NCI-H128 (cell line): Measurements from ENCODE around the gene CWF19L2.
"Not testable (repeated sequence)": the region's sequence is repeated elsewhere in the genome, so short reads cannot be mapped to it uniquely, and the experiment has no call there.

Experiments
- DNase-seq: peaks from one replicate; lab custom pipeline; 2025; ENCODE audit not compliant: unreplicated experiment; lab: John Stamatoyannopoulos, UW

The CWF19L2 gene

DNA sequence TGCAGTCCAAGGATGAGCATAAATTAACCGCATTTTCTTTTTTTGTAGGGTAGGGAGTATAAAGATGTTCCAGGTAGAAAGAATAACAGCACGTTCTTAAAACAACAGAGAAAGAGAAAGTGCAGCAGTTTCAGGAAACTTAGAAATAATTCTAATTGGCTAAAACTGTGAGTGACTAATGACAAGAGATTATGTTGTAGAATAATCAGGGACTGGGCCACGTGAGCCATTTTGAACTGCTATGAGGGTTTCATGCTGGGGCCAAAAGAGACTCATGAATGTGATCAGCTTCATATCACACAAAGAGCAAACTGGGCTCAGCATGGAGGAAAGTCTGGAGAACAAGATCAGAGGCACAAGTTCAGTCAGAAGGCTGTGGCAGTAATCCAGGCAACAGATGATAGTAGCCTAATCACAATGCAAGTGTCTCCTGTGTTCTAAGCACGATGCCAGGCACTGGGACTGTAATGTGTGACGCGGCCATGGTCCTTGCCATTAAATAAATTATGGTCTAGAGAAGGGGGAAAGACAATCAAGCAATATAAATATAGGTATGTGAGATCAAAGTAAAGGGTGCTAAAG lies 17.9 kb downstream of the CWF19L2 start:
- no peak for DNase-seq

DNA sequence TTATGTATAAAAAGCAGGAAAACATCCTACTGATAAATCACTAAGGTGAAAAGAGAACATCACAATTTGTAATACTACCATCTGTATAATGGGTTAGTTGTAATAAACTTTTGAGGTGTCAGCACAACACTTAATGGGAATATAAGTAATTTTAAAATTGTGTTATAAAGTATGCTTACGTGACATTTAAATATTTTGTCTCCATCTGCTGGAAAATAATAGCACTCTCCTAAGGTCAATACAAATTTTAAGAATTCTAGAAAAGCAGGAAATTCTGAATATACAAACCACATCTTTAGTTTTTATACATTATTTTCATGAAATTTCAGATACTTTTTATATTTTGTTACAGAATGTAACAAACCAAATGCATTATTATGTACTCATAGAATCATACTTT lies 19.5 kb downstream of the CWF19L2 start:
- no peak for DNase-seq

DNA sequence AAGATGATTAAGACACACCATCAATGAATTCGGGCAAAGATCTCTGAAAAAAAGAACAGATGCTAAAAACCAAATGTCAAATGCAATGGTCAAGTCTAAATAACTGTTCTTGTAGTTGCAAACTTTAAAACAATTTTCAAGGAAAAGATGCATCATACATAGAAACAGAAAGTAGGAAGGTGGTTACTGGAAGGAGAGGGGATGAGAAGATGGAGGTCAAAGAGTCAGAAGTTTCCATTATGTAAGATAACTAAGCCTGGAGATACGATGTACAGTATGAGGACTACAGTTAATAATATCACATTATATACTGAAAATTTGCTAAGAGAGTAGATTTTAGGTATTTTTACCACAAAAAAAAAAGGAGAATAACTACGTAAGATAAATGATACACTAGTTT lies 27.1 kb downstream of the CWF19L2 start:
- no peak for DNase-seq

DNA sequence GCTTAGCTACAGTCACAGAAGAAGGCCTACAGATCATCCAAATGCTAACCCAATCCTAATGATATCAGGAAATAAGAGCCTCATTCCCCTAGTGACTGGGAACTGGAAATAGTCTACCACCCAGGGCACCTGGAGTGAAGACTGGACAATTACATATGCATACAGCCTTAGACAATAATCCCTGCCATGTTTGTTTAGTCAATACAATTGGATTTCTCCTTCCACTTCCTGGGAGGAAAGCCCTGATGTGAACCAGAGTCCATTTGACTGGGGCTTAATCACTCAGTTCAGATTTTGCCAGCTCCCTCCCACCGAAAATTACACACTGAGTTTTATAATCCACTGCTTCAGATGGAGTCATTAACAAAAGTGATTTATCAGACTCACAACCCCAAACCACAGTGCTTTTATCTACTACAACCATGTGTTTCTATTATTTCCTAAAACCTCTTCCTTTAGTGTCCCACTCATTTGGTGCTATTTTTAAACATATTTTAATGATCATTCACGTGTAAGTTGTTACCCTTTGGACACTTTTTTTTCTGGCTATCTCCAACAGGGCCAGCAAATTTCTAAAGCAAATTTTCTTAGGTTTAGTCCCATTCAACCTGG lies 29.9 kb downstream of the CWF19L2 start:
- DNase-seq, result no peak

DNA sequence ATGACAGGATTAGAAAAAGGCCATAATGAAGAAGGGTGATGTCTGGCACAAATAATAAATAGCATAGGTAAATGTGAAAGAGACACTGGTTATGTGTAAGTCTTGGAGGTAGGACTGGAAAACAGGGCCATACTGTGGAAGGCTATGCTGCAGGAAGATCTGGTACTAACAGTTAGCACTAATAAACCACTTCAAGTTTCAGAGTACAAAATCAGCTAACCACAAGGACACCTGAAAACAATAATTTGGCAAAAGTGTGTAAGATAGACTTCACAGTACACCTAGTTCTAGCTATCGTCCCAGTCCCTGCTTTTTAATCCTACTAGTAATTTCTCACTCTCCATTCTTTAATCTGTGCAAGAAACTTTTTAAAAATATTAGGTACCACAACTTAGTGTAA lies 44.3 kb downstream of the CWF19L2 start:
- DNase-seq, result no peak

DNA sequence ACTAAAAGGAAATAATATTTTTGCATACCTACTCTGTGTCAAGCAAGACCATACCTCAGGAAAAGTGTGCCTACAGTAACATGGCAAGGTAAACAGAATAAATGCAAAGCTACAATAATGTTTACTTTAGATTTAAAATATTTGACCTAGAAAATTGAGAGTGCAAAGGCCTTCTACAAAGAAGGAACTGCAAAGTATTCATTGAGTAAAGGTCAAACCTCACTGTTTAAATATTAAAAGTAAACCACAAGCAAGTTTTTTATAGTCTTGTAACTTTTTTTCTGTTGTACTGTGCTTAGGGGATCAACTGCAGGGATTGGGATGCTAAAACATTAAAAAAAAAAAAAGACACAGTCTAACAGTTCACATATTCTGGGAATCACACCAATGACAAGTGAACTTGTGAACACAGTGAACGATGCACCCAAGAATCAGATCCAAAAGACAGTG lies 48.8 kb downstream of the CWF19L2 start:
- DNase-seq, result no peak

DNA sequence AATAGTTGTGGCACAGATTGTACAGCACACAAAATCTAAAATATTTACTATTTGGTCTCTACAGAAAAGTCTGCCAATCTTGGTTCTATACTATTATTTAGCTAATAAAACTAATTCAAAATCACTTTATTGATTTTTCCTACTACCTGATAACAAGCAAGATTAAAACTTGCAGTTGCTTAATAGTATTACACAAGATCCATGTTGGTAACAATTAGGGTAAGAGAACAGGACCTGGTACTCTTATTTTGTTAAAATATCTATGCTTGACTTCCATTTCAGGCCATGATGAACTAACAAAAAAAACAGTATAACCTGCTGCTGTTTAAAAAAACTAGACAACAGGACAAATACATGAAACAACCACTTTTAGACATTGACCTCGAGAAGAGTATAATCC lies 52.4 kb downstream of the CWF19L2 start:
- no peak for DNase-seq

DNA sequence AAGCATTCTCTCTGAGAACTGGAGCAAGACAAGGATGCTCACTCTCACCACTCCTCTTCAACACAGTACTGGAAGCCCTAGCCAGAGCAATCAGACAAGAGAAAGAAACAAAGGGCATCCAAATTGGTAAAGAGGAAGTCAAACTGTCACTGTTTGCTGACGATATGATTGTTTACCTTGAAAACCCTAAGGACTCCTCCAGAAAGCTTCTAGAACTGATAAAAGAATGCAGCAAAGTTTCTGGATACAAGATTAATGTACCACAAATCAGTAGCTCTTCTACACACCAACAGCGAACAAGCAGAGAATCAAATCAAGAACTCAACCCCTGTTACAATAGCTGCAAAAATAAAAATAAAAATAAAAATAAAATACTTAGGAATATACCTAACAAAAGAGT lies 56.5 kb downstream of the CWF19L2 start:
- not testable (repeated sequence) for DNase-seq

DNA sequence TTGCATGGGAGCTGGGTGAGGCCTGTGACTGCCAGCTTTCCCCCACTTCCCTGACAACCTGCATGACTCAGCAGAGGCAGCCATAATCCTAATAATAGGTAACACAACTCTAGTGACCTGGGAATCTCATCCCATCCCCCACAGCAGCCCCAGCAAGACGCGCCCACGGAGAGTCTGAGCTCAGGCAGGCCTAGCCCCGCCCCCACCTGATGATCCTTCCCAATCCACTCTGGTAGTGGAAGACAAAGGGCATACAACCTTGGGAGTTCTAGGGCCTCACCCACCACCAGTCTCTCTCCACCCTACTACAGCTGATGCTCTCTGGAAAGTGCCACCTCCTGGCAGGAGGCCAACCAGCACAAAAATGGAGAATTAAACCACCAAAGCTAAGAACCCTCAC lies 60.3 kb downstream of the CWF19L2 start:
- no peak for DNase-seq

DNA sequence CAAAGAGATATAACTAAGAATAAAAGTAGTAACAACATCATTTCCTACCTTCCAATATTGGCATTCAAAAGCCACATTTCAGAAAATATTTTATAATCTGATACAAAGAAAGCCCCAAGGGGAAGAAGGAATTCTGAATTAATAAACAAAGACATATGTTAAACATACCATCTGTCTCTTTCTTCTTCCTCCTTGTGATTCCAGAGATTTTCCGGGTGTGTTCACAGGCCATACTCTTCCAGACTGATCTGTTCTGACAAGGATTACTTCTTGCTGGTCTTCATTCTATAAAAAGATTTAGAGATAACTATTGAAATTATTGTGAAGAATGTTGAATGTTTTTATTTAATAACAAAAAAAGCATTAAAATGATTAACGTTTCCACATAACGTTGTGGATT lies 65.0 kb downstream of the CWF19L2 start:
- DNase-seq, result no peak

DNA sequence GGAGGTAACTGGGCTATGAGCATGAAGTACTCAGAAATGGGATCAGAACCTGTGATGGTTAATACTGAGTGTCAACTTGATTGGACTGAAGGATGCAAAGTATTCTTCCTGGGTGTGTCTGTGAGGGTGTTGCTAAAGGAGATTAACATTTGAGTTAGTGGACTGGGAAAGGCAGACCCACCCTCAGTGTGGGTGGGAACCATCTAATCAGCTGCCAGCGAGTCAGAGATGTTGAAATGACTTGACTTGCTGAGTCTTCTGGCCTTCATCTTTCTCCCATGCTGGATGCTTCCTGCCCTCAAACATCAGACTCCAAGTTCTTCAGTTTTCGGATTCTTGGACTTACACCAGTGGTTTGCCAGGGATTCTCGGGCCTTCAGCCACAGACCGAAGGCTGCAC lies 66.9 kb downstream of the CWF19L2 start:
- not testable (repeated sequence) for DNase-seq

DNA sequence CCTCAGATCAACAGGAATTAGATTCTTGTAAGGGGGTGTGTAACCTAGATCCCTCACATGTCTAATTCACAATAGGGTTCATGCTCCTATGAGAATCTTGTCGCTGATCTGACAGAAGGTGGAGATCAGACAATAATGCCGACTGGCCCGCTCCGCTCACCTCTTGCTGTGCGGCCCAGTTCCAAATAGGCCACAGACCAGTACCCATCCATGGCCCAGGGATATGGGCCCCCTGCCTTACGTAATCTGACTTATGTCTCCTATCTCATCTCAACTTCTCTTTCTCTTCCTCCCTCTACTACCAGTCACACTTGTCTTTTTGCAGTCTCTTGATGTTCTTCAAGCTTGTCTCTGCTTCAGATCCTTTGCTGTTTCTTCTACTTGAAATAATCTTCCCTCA lies 70.0 kb downstream of the CWF19L2 start:
- DNase-seq, result no peak

DNA sequence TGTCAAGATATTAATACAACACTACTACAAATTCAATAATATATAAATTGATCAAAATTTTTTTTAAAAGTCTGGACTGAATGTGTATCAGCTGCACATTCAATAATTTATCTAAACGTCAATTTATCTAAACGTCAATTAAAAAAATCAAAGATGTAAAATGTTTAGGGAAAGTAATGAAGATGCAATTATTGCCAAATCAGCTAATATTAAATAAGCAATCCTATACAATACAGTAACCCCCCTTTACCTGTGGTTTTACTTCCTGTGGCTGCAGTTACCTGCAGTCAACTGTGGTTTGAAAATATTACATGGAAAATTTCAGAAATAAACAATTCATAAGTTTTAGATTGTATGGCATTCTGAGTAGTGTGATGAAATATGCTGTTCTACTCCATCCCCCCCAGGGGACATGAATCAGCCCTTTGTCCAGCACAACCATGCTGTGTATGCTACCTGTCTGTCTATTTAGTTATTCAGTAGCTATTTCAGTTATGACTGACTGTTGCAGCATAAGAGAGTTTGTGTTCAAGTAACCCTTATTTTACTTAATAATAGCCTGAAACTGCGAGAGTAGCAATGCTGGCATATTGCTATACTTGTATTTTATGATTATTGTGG lies 72.2 kb downstream of the CWF19L2 start:
- no peak for DNase-seq

DNA sequence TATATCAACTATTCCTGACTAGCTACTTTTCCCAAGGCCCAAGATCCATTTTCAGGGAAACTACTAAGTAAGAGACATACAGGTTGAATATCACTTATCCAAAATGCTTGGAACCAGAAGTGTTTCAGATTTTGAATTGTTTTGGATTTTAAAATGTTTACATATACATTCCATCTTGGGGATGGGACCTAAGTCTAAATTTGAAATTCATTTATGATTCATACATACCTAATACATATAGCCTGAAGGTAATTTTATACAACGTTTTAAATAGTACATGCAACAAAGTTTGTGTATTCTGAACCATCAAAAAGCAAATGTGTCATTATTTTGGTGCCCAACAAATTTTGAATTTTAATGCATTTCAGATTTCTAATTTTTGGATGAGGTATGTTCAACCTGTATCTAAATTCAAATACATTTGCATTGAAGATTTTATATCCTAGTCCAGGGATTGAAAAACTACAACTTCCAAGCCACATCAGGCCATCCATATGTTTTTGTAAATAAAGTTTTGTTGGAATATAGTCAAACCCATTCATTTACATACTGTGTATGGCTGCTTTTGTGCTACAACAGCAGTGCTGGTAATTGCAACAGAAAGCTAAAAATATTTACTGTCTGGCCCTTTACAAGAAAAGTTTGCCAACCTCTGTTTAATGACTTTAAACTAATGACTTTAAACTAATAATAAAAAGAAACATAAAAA lies 73.3 kb downstream of the CWF19L2 start:
- DNase-seq, result no peak

DNA sequence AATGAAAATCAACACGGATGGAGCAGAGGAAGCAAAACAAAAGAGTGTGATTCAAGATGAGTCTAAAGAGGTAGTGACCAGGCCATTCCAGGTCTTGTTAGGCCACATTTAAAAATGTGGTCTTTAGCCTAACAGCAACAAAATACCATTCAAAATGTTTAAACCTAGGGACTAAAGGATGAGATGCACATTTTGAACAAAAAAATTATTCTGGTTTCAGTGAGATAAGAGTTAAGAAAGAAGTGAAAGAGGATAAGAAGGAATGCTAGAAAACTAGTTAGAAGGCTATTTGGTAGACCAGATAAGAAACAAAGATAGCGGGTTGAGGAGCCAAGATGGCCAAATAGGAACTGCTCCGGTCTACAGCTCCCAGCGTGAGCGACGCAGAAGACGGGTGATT lies 85.2 kb downstream of the CWF19L2 start:
- DNase-seq, result no peak

DNA sequence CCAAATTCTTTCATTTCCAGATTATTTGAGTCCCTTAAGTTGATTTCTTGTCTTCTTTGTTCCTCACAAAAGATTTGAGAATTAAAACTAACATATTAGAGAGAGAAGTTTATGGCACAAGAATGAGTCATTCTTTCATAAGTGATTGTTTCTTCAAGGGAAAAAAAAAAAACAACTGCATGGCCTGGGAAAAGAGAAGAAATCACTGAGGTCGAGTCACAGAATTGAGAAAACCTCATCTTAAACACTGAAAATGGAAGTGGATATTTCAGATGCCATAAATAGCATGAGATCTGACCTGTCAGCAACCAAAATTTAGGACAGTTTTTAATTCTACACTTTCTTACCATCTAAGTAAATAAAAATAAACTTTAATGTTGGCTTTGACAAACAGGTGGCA lies 87.2 kb downstream of the CWF19L2 start:
- DNase-seq, result no peak

DNA sequence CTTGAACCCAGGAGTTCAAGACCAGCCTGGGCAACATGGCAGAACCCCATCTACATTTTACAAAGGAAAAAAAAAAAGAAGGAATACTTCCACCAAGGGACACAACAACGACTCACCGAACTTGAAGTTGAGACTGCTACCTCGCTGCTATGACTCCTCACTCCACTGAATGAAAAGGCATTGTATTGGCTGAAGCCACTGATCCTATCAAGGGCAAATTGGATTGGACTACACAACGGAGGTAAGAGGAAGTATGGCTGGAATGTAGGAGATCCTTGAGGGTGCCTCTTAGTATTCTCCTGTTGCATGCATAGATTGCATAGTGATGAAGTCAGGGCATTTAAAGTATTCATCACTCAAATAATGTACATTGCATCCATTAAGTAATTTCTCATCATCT lies 97.9 kb downstream of the CWF19L2 start:
- DNase-seq, result no peak

DNA sequence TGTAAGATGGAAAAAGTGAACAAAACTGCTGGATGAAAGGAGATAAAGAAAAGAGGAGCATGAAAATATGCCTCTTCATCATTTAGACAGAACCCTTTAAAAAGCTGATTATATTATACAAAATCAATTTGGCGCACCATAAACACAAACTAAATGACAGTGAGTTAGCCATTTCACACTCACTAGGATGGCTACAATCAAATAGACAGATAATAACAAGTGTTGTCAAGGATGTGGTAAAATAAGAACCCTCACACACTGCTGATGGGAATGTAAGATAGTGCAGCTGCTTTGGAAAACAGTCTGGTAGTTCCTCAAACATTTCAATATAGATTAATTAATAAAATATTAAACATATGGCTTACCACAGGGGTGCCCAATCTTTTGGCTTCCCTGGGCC lies 99.7 kb downstream of the CWF19L2 start:
- DNase-seq, result no peak

DNA sequence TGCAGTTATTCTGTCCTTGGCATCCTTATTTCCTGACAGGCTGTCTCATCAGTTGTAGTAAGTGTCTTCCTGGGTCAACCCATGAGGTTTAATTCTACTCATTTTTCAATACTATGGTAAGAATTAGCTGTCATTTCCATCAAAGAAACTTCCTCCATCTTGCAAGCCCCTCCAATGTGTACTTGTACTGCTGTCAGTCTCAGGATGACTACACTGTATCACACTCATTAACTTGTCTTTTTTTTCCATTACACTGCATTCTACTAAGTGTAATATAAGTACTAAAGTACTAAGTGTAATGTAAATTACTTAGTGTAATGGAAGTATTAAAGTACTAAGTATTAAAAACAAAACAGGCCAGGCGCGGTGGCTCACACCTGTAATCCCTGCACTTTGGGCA lies 102.8 kb downstream of the CWF19L2 start:
- DNase-seq, result no peak

DNA sequence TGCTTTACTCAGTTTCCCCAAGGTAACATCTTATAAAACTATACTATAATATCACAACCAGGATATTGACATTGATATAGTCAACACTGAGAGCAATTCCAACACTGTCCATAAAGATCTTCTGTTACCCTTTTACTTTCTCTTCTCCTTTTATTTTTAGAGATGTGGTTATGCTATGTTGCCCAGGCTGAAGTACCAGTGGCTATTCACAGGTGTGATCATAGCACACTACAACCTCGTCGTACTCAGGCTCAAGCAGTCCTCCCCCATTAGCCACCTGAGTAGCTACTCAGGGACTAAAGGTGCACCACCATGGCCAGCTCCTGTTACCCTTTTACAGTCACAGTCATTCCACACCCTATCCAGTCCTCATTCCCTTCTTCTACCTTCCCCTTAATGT lies 119.7 kb downstream of the CWF19L2 start:
- no peak for DNase-seq

DNA sequence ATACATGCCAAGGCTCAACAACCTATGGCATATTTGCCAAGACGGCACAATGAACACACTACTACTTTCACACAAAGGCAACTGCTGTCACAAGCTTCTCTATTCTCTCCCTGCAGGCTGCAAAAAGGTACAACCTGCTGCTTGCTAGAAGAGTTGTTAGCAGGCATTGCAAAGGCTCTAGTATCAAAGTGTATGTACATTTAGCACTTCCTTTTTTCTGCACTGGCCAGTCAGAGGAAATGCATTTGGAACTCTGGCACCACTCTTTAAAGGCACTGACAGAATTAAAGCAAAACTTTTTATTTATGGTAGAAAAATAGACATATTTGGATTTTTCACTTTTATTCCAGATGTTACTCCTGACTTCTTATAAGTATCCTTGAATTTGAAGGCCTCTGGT lies 125.9 kb downstream of the CWF19L2 start:
- DNase-seq, result no peak

DNA sequence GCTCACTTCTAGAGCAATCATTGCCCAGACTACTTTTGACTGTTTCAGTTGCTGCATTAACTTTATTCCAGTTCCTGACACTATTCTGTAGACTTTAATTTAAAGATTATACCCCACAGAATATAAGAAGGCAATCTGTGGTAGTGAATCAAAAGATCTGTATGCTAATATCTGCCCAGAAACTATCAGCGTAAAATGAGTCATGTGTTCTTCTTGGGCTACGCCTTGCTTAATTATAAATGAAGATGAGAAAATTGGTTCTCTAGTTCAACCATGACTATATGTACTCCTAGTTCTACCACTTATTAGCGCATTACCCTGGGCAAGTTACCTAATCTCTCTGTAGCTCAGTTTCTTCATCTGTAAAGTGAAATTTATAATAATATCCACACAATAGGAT lies 128.5 kb downstream of the CWF19L2 start:
- DNase-seq, result no peak
